ENCODE data around the gene APOA1. TPM values are rescaled to one million over a fixed set of nuclear protein-coding genes. Genes with fewer than 3 reads are reported as not detected.

APOA1 gene
- total RNA-seq, 2 experiments from 2014 or later, result 0.33 TPM; not detected in 1

DNA sequence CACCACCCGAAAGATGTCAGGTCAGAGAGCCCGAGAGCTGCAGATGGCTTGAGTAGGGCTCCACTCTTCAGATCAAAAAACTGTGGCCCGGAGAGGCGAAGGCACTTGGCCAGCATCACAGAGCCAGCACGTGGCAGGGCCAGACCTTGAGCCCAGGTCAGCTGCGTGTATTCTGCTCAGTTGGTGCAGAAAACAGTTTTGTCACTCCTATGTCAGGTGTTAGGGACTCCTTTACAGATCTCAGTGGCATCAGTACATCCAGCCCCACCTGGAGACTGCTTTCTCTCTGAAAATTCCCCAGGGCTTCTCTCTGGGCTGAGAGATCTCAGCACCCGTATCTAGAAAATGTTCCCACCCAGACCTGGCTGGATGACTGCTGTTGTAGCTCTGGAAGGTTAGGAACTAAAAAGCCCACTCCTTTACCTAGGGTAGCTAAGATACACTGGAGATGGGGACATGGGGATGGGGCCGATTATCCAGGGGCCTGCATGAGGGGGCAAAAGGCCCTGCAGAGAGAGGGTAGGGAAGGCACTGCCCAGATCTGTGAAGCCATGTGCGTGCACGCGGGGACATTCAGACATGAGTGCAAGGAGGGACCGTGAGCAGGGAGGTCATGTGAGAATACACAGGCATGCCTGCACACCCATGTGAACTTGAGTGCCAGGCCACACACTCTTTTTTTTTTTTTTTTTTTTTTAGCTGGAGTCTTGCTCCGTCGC is 3.4 kb downstream of the APOA1 start:
- Mint-ChIP-seq H3K27me3 (no peaks in the 10 kb centered on the region), H3K4me1 (peaks cover 7% of the 10 kb centered on the region), H3K36me3 (no peaks in the 10 kb centered on the region), H3K27ac (no peak overlapping the region), H3K4me3 (no peak overlapping the region), H3K9me3 (no peaks in the 10 kb centered on the region)
- DNase-seq, result no peak

DNA sequence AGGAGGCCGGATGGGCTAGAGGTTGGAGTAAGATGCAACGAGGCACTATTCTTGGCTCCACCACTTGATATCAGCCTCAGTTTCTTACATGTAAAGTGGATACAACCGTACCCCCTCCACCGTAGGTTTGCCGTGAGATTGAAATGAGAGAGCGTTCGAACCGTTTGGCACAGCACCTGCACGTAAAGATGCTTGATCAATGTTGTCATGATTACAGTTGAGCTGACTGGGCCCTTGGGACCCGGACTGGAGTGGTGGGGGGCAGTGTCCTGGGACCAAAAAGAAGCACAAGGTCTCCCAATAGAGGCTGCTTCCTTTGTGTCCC is 4.0 kb downstream of the APOA1 start:
- DNase-seq, result no peak
- H3K4me3 Mint-ChIP-seq, result no peak overlapping the region
- H3K4me1 Mint-ChIP-seq, result peaks cover 7% of the 10 kb centered on the region
- H3K36me3 Mint-ChIP-seq, result no peaks in the 10 kb centered on the region
- no peak overlapping the region for H3K27ac Mint-ChIP-seq
- H3K27me3 Mint-ChIP-seq, result no peaks in the 10 kb centered on the region
- no peaks in the 10 kb centered on the region for H3K9me3 Mint-ChIP-seq

DNA sequence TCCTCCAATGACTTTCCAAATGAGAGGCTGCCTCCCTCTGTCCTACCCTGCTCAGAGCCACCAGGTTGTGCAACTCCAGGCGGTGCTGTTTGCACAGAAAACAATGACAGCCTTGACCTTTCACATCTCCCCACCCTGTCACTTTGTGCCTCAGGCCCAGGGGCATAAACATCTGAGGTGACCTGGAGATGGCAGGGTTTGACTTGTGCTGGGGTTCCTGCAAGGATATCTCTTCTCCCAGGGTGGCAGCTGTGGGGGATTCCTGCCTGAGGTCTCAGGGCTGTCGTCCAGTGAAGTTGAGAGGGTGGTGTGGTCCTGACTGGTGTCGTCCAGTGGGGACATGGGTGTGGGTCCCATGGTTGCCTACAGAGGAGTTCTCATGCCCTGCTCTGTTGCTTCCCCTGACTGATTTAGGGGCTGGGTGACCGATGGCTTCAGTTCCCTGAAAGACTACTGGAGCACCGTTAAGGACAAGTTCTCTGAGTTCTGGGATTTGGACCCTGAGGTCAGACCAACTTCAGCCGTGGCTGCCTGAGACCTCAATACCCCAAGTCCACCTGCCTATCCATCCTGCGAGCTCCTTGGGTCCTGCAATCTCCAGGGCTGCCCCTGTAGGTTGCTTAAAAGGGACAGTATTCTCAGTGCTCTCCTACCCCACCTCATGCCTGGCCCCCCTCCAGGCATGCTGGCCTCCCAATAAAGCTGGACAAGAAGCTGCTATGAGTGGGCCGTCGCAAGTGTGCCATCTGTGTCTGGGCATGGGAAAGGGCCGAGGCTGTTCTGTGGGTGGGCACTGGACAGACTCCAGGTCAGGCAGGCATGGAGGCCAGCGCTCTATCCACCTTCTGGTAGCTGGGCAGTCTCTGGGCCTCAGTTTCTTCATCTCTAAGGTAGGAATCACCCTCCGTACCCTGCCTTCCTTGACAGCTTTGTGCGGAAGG is 4.8 kb downstream of the APOA1 start:
- H3K27ac Mint-ChIP-seq, result no peak overlapping the region
- no peaks in the 10 kb centered on the region for H3K9me3 Mint-ChIP-seq
- H3K27me3 Mint-ChIP-seq, result no peaks in the 10 kb centered on the region
- H3K4me1 Mint-ChIP-seq, result peaks cover 7% of the 10 kb centered on the region
- DNase-seq, result no peak
- no peaks in the 10 kb centered on the region for H3K36me3 Mint-ChIP-seq
- no peak overlapping the region for H3K4me3 Mint-ChIP-seq

DNA sequence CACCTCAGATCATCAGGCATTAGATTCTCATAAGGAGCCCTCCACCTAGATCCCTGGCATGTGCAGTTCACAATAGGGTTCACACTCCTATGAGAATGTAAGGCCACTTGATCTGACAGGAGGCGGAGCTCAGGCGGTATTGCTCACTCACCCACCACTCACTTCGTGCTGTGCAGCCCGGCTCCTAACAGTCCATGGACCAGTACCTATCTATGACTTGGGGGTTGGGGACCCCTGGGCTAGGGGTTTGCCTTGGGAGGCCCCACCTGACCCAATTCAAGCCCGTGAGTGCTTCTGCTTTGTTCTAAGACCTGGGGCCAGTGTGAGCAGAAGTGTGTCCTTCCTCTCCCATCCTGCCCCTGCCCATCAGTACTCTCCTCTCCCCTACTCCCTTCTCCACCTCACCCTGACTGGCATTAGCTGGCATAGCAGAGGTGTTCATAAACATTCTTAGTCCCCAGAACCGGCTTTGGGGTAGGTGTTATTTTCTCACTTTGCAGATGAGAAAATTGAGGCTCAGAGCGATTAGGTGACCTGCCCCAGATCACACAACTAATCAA is 5.6 kb downstream of the APOA1 start:
- Mint-ChIP-seq H3K4me1 (peaks cover 7% of the 10 kb centered on the region), H3K27ac (no peak overlapping the region), H3K9me3 (no peaks in the 10 kb centered on the region), H3K36me3 (no peaks in the 10 kb centered on the region), H3K4me3 (no peak overlapping the region), H3K27me3 (no peaks in the 10 kb centered on the region)
- DNase-seq, result no peak

DNA sequence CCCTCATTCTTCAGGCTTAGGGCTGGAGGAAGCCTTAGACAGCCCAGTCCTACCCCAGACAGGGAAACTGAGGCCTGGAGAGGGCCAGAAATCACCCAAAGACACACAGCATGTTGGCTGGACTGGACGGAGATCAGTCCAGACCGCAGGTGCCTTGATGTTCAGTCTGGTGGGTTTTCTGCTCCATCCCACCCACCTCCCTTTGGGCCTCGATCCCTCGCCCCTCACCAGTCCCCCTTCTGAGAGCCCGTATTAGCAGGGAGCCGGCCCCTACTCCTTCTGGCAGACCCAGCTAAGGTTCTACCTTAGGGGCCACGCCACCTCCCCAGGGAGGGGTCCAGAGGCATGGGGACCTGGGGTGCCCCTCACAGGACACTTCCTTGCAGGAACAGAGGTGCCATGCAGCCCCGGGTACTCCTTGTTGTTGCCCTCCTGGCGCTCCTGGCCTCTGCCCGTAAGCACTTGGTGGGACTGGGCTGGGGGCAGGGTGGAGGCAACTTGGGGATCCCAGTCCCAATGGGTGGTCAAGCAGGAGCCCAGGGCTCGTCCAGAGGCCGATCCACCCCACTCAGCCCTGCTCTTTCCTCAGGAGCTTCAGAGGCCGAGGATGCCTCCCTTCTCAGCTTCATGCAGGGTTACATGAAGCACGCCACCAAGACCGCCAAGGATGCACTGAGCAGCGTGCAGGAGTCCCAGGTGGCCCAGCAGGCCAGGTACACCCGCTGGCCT is 7.1 kb downstream of the APOA1 start:
- H3K4me3 Mint-ChIP-seq, result no peak overlapping the region

DNA sequence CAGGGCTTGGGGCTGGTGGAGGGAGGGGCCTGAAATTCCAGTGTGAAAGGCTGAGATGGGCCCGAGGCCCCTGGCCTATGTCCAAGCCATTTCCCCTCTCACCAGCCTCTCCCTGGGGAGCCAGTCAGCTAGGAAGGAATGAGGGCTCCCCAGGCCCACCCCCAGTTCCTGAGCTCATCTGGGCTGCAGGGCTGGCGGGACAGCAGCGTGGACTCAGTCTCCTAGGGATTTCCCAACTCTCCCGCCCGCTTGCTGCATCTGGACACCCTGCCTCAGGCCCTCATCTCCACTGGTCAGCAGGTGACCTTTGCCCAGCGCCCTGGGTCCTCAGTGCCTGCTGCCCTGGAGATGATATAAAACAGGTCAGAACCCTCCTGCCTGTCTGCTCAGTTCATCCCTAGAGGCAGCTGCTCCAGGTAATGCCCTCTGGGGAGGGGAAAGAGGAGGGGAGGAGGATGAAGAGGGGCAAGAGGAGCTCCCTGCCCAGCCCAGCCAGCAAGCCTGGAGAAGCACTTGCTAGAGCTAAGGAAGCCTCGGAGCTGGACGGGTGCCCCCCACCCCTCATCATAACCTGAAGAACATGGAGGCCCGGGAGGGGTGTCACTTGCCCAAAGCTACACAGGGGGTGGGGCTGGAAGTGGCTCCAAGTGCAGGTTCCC is 7.8 kb downstream of the APOA1 start, which contains the start of gene APOC3:
Gene APOC3, plus strand, starts transcription at position 383 of the 659 bp plus-strand sequence. CDS start 676 bp downstream, outside the sequence.
- Mint-ChIP-seq H3K4me1 (peaks cover under 1% of the 10 kb centered on the region), H3K4me3 (no peak within 1 kb of the TSS), H3K27me3 (no peaks in the 10 kb centered on the region), H3K36me3 (no peaks in the 10 kb centered on the region), H3K9me3 (no peaks in the 10 kb centered on the region), H3K27ac (no peak within 1 kb of the TSS)
- DNase-seq, result no peak

More for the DNA sequence above, 7.1 kb downstream of the APOA1 start:
- H3K27ac Mint-ChIP-seq, result no peak overlapping the region
- no peaks in the 10 kb centered on the region for H3K27me3 Mint-ChIP-seq
- H3K36me3 Mint-ChIP-seq, result no peaks in the 10 kb centered on the region
- no peak for DNase-seq
- peaks cover 3% of the 10 kb centered on the region for H3K4me1 Mint-ChIP-seq
- no peaks in the 10 kb centered on the region for H3K9me3 Mint-ChIP-seq

DNA sequence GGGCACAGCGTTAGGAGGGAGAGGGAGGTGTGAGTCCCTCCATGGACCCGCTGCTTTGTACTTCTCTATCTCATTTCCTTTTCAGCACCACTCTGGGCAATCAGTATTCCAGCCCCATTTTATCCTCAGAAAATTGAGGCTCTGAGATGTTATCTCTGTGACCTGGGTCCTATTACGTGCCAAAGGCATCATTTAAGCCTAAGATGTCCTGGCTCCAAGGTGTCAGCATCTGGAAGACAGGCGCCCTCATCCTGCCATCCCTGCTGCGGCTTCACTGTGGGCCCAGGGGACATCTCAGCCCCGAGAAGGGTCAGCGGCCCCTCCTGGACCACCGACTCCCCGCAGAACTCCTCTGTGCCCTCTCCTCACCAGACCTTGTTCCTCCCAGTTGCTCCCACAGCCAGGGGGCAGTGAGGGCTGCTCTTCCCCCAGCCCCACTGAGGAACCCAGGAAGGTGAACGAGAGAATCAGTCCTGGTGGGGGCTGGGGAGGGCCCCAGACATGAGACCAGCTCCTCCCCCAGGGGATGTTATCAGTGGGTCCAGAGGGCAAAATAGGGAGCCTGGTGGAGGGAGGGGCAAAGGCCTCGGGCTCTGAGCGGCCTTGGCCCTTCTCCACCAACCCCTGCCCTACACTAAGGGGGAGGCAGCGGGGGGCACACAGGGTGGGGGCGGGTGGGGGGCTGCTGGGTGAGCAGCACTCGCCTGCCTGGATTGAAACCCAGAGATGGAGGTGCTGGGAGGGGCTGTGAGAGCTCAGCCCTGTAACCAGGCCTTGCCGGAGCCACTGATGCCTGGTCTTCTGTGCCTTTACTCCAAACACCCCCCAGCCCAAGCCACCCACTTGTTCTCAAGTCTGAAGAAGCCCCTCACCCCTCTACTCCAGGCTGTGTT is 8.5 kb downstream of the APOA1 start:
- no peak for DNase-seq
- Mint-ChIP-seq H3K27me3 (no peaks in the 10 kb centered on the region), H3K4me1 (no peaks in the 10 kb centered on the region), H3K27ac (no peak overlapping the region), H3K9me3 (no peaks in the 10 kb centered on the region), H3K4me3 (no peak overlapping the region), H3K36me3 (no peaks in the 10 kb centered on the region)

DNA sequence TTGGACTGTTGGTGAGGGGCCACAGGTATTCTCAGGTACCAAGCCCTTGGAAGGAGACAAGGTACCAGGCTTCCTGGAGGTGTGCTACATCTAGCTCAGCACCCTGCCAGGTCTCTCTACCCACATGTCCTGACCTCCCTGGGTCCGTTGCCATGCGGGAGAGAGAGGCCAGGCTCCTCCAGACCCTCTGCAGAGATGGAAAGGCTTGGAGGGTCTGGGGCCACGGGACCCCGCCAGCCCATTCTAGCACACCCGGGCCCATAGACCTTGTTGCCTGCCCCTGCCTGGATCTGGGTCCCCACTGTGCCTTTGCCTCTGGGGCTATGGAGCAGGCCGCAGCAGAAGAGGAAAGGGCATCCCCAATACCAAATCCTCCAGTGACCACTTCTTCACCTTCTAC is 10.0 kb downstream of the APOA1 start:
- no peak overlapping the region for H3K4me3 Mint-ChIP-seq
- no peaks in the 10 kb centered on the region for H3K27me3 Mint-ChIP-seq
- H3K27ac Mint-ChIP-seq, result no peak overlapping the region
- DNase-seq, result no peak
- H3K9me3 Mint-ChIP-seq, result no peaks in the 10 kb centered on the region
- no peaks in the 10 kb centered on the region for H3K36me3 Mint-ChIP-seq
- H3K4me1 Mint-ChIP-seq, result no peaks in the 10 kb centered on the region

DNA sequence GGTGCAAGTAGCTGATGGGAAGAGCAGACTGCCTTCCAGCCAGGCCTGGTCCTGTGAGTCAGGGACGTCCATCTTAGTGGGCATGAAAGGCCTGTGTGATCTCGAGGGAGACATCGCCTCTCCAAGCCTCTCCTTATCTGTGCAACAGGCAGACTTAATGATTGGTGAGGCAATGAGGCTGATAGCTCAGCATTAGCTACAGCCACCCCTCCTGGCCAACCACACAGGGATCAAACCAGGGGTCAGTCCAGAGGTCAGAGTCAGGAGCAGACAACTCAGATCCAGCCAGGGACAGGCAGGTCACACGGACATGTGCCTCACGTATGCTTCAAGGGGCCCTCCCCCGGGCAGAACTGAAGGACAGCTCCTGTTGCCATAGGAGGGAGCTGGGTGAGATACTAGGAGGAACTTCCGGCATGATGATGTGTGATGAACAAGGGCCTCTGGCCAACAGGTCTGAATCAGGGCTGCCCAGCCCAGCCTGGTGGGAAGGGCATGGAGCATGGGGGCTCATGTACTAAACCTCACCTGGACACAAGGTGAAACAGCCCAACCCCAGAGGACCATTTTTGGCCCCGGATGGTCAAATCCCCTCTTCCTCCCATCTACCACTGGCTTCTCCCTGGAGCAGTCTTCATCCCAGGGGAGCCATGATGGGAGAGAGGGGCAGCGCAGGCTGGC is 10.5 kb downstream of the APOA1 start:
- Mint-ChIP-seq H3K27me3 (no peaks in the 10 kb centered on the region), H3K9me3 (no peaks in the 10 kb centered on the region), H3K36me3 (no peaks in the 10 kb centered on the region), H3K27ac (no peak overlapping the region), H3K4me1 (no peaks in the 10 kb centered on the region), H3K4me3 (no peak overlapping the region)
- DNase-seq, result no peak

DNA sequence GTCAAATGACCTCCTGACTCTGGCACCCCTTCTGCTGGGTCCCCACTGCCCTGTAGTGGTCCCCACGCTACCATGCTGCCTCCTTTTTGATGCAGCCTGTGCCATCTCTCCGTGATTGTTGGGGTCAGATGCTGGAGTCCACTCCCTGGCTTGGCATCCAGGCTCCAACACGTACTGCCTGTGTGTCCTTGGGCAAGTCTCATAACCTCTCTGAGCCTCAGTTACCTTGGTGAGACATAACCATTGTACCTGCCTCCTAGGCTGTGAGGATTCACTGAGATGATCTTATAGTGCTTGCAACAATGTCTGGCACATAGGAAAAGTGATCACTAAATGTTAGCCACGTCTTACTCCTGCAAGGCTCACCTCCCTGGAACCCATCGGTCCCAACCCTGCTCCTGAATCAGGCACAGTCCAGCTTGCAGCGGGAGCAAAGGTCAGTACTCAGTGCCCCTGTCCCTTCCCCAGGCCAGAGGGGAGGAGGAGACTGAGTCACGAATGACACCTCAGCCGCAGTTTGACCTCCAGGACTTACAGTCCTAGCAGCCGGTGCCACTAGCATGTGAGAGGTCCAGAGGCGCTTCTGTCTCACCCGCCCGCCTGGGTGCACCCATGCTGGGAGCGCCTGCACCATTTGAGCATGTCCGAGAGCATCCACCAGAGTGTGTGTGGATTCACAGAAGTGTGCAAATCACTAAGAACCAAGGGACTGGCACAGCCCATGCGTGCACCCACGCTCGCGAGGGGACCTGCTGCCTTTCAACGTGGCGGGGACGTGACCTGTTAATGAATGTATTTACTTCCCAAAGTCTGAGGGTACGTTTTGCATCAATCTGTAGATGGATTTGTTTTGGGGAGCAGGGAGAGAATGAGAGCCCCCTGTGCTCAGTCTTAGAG is 11.3 kb downstream of the APOA1 start:
- Mint-ChIP-seq H3K36me3 (no peaks in the 10 kb centered on the region), H3K27ac (no peak overlapping the region), H3K27me3 (no peaks in the 10 kb centered on the region), H3K4me1 (no peaks in the 10 kb centered on the region), H3K4me3 (no peak overlapping the region), H3K9me3 (no peaks in the 10 kb centered on the region)
- no peak for DNase-seq

DNA sequence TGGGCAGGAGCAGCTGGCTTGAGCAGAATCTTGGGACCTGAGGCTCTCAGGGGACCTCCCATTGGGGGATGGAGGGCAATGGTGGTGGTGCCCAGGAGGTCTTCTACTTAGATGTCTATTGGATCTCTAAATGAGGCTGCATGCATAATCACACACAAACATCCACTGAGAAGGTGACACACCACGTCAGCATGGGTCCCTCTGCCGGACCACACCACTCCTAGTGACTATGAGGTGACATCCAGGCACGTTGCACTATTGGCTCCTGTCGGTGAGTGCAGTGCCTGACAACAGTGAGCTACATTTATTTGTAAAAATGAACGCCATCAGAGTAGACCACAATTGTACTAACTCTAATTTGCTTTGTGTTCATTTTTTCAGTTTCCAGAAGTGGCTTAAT is 12.0 kb downstream of the APOA1 start:
- DNase-seq, result no peak
- Mint-ChIP-seq H3K27ac (no peak overlapping the region), H3K9me3 (no peaks in the 10 kb centered on the region), H3K27me3 (no peaks in the 10 kb centered on the region), H3K4me1 (no peaks in the 10 kb centered on the region), H3K4me3 (no peak overlapping the region), H3K36me3 (no peaks in the 10 kb centered on the region)

DNA sequence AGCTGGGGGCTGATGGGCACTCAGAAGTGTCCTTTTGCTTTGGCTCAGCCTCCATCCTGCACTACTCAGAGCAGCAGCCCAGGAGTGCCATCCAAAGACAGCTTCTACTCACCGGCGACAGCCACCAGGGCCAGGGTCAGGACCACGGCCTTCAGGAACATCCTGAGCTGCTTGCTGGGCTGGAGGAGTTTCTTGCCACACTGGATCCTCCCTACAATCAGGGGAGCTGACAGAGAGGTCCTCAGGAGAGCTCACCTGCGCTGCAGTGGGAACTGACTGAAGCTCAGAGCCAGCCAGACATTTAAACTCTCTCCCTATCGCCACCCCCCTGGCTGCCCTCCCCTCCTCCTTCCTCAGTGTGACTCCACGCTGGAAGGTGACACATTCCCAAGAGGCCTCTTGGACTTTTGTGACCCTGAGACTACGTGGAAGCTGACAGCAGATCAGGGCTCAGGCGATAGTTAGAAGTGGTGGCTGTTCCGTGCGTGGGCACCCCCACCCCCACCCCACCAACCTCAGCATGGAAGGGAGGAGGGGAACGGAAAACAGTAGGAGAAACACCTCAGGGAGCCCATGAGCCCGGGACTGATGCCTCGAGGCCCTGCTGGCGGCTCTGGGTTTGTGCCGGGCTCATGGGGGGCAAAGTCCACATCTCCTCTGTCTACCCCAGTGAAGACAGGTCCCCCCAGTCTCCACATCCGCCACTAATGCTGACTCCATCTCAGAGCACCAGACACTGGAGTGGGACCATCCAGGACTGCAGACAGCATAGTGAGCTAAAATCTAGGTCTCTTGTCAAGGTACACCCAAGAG is 14.2 kb downstream of the APOA1 start, which contains the start of gene APOA4:
Gene APOA4, minus strand, starts transcription at position 274 of the 813 bp plus-strand sequence. Its CDS starts 113 bp downstream, at position 161.
- H3K27ac Mint-ChIP-seq, result no peak within 1 kb of the TSS

More for the DNA sequence above, 14.2 kb downstream of the APOA1 start, which contains the start of gene APOA4:
- no peaks in the 10 kb centered on the region for H3K27me3 Mint-ChIP-seq
- H3K9me3 Mint-ChIP-seq, result no peaks in the 10 kb centered on the region
- H3K36me3 Mint-ChIP-seq, result no peaks in the 10 kb centered on the region
- no peak for DNase-seq
- no peak within 1 kb of the TSS for H3K4me3 Mint-ChIP-seq
- no peaks in the 10 kb centered on the region for H3K4me1 Mint-ChIP-seq

Measured in activated naive CD8-positive, alpha-beta T cell treated with anti-CD3 and anti-CD28 coated beads for 36 hours (primary cell).